ENCODE results near the gene NEAT1.
"Not testable (repeated sequence)": the region's sequence is repeated elsewhere in the genome, so short reads cannot be mapped to it uniquely, and the experiment has no call there.

GRCh38 chr11:65451301-65451700 is 28.7 kb downstream of the NEAT1 start:
- not testable (repeated sequence) for TF ChIP-seq JUND (IDR thresholded peaks at IDR 0.05); POLR2AphosphoS5 (IDR thresholded peaks at IDR 0.05; ENCODE audit: low read depth, low read length); CTCF (IDR thresholded peaks at IDR 0.05 in 2 of 3, conservative IDR thresholded peaks at IDR 0.05 in 1 of 3; ENCODE audit: borderline replicate concordance in 1 of 3, insufficient read depth in 1 of 3, low read depth in 2 of 3, low read length in 2 of 3); EZH2 (IDR thresholded peaks at IDR 0.05); RAD21 (IDR thresholded peaks at IDR 0.05; ENCODE audit: low read depth)
